H9 (cell line): ENCODE data around the gene KCNA3. TPM values are rescaled to one million over a fixed set of nuclear protein-coding genes. Genes with fewer than 3 reads are reported as not detected.

Experiments used
- DNase-seq: peaks from one replicate; pipeline ENCODE4 v3.0.0-alpha.2; 2017
- H2AFZ ChIP-seq: one replicate; pipeline ENCODE4 v1.6.1; 2013; ENCODE audit warnings: mild to moderate bottlenecking, low read length, control low read depth, moderate library complexity
- H2AK5ac ChIP-seq: 2 replicates; pipeline ENCODE4 v1.6.1; 2013; ENCODE audit warnings: low read length, control low read depth, mixed read lengths; ENCODE audit not compliant: insufficient read length
- H2BK120ac ChIP-seq: one replicate; pipeline ENCODE4 v1.6.1; 2013; ENCODE audit warnings: low read depth, mild to moderate bottlenecking, low read length, control low read depth, inconsistent platforms; ENCODE audit not compliant: poor library complexity, severe bottlenecking
- H2BK12ac ChIP-seq: 2 replicates; pipeline ENCODE4 v1.6.1; 2013; ENCODE audit warnings: low read length, control low read depth, mixed read lengths, low read depth; ENCODE audit not compliant: insufficient read length
- H2BK15ac ChIP-seq: 2 replicates; pipeline ENCODE4 v1.6.1; 2013; ENCODE audit warnings: low read depth, low read length, control low read depth
- H2BK20ac ChIP-seq: one replicate; pipeline ENCODE4 v1.6.1; 2013; ENCODE audit warnings: low read depth, mild to moderate bottlenecking, low read length, control low read depth, inconsistent platforms; ENCODE audit not compliant: poor library complexity, severe bottlenecking
- H2BK5ac ChIP-seq: 2 replicates; pipeline ENCODE4 v1.6.1; 2013; ENCODE audit warnings: low read length, control low read depth, mixed read lengths; ENCODE audit not compliant: insufficient read length
- H3K14ac ChIP-seq: 2 replicates; pipeline ENCODE4 v1.6.1; 2013; ENCODE audit warnings: low read length, control low read depth; ENCODE audit not compliant: insufficient read depth
- H3K18ac ChIP-seq: 2 replicates; pipeline ENCODE4 v1.6.1; 2013; ENCODE audit warnings: low read depth, mild to moderate bottlenecking, mixed read lengths, low read length, control low read depth; ENCODE audit not compliant: insufficient read length
- H3K23ac ChIP-seq: 2 replicates; pipeline ENCODE4 v1.6.1; 2013; ENCODE audit warnings: low read length, control low read depth, mixed read lengths, low read depth; ENCODE audit not compliant: insufficient read length
- H3K23me2 ChIP-seq: 2 replicates; pipeline ENCODE4 v1.6.1; 2013; ENCODE audit warnings: low read depth, mild to moderate bottlenecking, mixed read lengths, low read length, control low read depth; ENCODE audit not compliant: insufficient read length, poor library complexity, severe bottlenecking
- H3K27ac ChIP-seq: 2 replicates; pipeline ENCODE4 v1.5.1; 2013; ENCODE audit warnings: low read length, control low read depth, mixed read lengths, low read depth; ENCODE audit not compliant: insufficient read length
- H3K27me3 ChIP-seq: 2 replicates; pipeline ENCODE4 v1.6.1; 2013; ENCODE audit warnings: low read length, control low read depth, inconsistent platforms; ENCODE audit not compliant: insufficient read depth
- H3K4ac ChIP-seq: 2 replicates; pipeline ENCODE4 v1.6.1; 2013; ENCODE audit warnings: low read depth, mild to moderate bottlenecking, control low read depth, inconsistent platforms, low read length, moderate library complexity
- H3K4me1 ChIP-seq: 2 replicates; pipeline ENCODE4 v1.6.1; 2013; ENCODE audit warnings: low read length, control low read depth, inconsistent platforms; ENCODE audit not compliant: insufficient read depth
- H3K4me2 ChIP-seq: 2 replicates; pipeline ENCODE4 v1.6.1; 2013; ENCODE audit warnings: low read length, control low read depth, mixed read lengths; ENCODE audit not compliant: insufficient read length, insufficient read depth
- H3K56ac ChIP-seq: 2 replicates; pipeline ENCODE4 v1.6.1; 2013; ENCODE audit warnings: low read depth, mild to moderate bottlenecking, mixed read lengths, low read length, control low read depth; ENCODE audit not compliant: insufficient read length
- H3K79me1 ChIP-seq: 2 replicates; pipeline ENCODE4 v1.6.1; 2013; ENCODE audit warnings: low read depth, mild to moderate bottlenecking, moderate library complexity, low read length, control low read depth, inconsistent platforms; ENCODE audit not compliant: insufficient read depth, poor library complexity, severe bottlenecking
- H3K79me2 ChIP-seq: 2 replicates; pipeline ENCODE4 v1.6.1; 2013; ENCODE audit warnings: low read length, control low read depth, inconsistent platforms; ENCODE audit not compliant: insufficient read depth
- H3K9ac ChIP-seq: 2 replicates; pipeline ENCODE4 v1.6.1; 2013; ENCODE audit warnings: low read length, control low read depth, mixed read lengths; ENCODE audit not compliant: insufficient read length; ENCODE audit errors: extremely low read depth
- H3K9me3 ChIP-seq: one replicate; pipeline ENCODE4 v1.6.1; 2013; ENCODE audit warnings: low read depth, low read length, inconsistent platforms; ENCODE audit not compliant: control insufficient read depth
- H3T11ph ChIP-seq: one replicate; pipeline ENCODE4 v1.6.1; 2013; ENCODE audit warnings: mild to moderate bottlenecking, low read length, control low read depth, inconsistent platforms
- H4K20me1 ChIP-seq: one replicate; pipeline ENCODE4 v1.6.1; 2013; ENCODE audit not compliant: control insufficient read depth, insufficient read length, insufficient read depth
- H4K5ac ChIP-seq: 2 replicates; pipeline ENCODE4 v1.6.1; 2013; ENCODE audit warnings: low read depth, mild to moderate bottlenecking, mixed read lengths, low read length, control low read depth; ENCODE audit not compliant: insufficient read length
- H4K8ac ChIP-seq: replicated peaks from 2 replicates; pipeline ENCODE4 v1.6.1; 2013; ENCODE audit warnings: low read length, control low read depth, mixed read lengths, low read depth; ENCODE audit not compliant: insufficient read length
- H4K91ac ChIP-seq: 2 replicates; pipeline ENCODE4 v1.6.1; 2013; ENCODE audit warnings: low read depth, mild to moderate bottlenecking, moderate library complexity, mixed read lengths, low read length, control low read depth; ENCODE audit not compliant: insufficient read length
- H3K27ac Mint-ChIP-seq, 3 experiments: 2 replicates in 2 of 3; 3 replicates in 1 of 3; pipeline ENCODE4 v1.8.0; 2020 to 2021; ENCODE audit warnings: mixed read lengths in 3 of 3, mild to moderate bottlenecking in 1 of 3, moderate library complexity in 1 of 3
- H3K27me3 Mint-ChIP-seq: 2 replicates; pipeline ENCODE4 v1.8.0; 2021; ENCODE audit warnings: low read depth, mild to moderate bottlenecking, moderate library complexity, mixed read lengths
- H3K36me3 Mint-ChIP-seq, 3 experiments: 2 replicates in 2 of 3; 3 replicates in 1 of 3; pipeline ENCODE4 v1.8.0; 2020 to 2021; ENCODE audit warnings: low read depth in 3 of 3, mixed read lengths in 3 of 3; ENCODE audit not compliant: insufficient read depth in 1 of 3
- H3K4me1 Mint-ChIP-seq, 2 experiments: 2 replicates each; pipeline ENCODE4 v1.8.0; 2020; ENCODE audit warnings: mixed read lengths in 2 of 2
- H3K4me3 Mint-ChIP-seq, 2 experiments: 2 replicates in 1 of 2; 3 replicates in 1 of 2; pipeline ENCODE4 v1.8.0; 2020 to 2021; ENCODE audit warnings: mild to moderate bottlenecking in 2 of 2, mixed read lengths in 2 of 2, moderate library complexity in 1 of 2
- H3K9me3 Mint-ChIP-seq, 2 experiments: 2 replicates in 1 of 2; 3 replicates in 1 of 2; pipeline ENCODE4 v1.8.0; 2020; ENCODE audit warnings: mild to moderate bottlenecking in 2 of 2, mixed read lengths in 2 of 2, moderate library complexity in 1 of 2
- CTCF ChIP-seq: fragments of 200-600 bp; sonication (generic); conservative IDR thresholded peaks from 3 replicates; pipeline ENCODE4 v1.8.0; 2021; ENCODE audit warnings: antibody characterized with exemption, mild to moderate bottlenecking
- WGBS: extraction: QIAGEN DNeasy Blood & Tissue Kit; methylation state at CpG from one replicate; pipeline ENCODE4 v1.1.7; 2013; ENCODE audit warnings: missing lambda C conversion rate, low lambda C conversion rate, mixed read lengths; ENCODE audit not compliant: insufficient read length; ENCODE audit errors: extremely low coverage; 5-methylcytosine and 5-hydroxymethylcytosine counted together
- total RNA-seq: library from RNA; stranded (reverse); gene quantifications from 2 replicates; pipeline ENCODE4 v1.2.1, GENCODE V29; 2021

Gene KCNA3
- total RNA-seq, 1 experiment from 2014 or later = 0.92 TPM

- 100% methylated on average over 1 of the region's 6 CpGs for WGBS
- H3K79me1 ChIP-seq = no peaks in the 10 kb centered on the region
- no peaks in the 10 kb centered on the region for H3K4me1 Mint-ChIP-seq
- no peak for DNase-seq
- H3K27me3 Mint-ChIP-seq = peaks cover 12% of the 10 kb centered on the region
- no peaks in the 10 kb centered on the region for H3K36me3 Mint-ChIP-seq
- no peak overlapping the region for H3K23ac ChIP-seq
- no peak overlapping the region for H2AFZ ChIP-seq
- H3K79me2 ChIP-seq = no peaks in the 10 kb centered on the region
- no peak overlapping the region for H2BK15ac ChIP-seq
- H2AK5ac ChIP-seq = no peak overlapping the region
- no peaks in the 10 kb centered on the region for H3K9me3 Mint-ChIP-seq
- TF ChIP-seq CTCF = no peak
- no peaks in the 10 kb centered on the region for H4K20me1 ChIP-seq
- no peak overlapping the region for H4K5ac ChIP-seq
- no peak overlapping the region for H3K4me3 Mint-ChIP-seq
- no peaks in the 10 kb centered on the region for H3K9me3 ChIP-seq
- H3K4me1 ChIP-seq = no peaks in the 10 kb centered on the region
- H2BK120ac ChIP-seq = no peak overlapping the region
- H2BK20ac ChIP-seq = no peak overlapping the region
- no peak overlapping the region for H3K27ac Mint-ChIP-seq
- H3K4ac ChIP-seq = no peak overlapping the region
- no peak overlapping the region for H3K18ac ChIP-seq
- no peak overlapping the region for H4K8ac ChIP-seq
- no peak overlapping the region for H2BK5ac ChIP-seq
- H3K4me2 ChIP-seq = no peak overlapping the region
- no peak overlapping the region for H3K9ac ChIP-seq
- H3K56ac ChIP-seq = no peak overlapping the region
- H3K27ac ChIP-seq = no peak overlapping the region
- H3K14ac ChIP-seq = no peak overlapping the region
- no peak overlapping the region for H4K91ac ChIP-seq
- H2BK12ac ChIP-seq = no peak overlapping the region
- H3K23me2 ChIP-seq = no peaks in the 10 kb centered on the region
- H3K27me3 ChIP-seq = no peaks in the 10 kb centered on the region
- no peak overlapping the region for H3T11ph ChIP-seq
Observed at GRCh38 chr1:110631836-110632620, 42.7 kb downstream of the KCNA3 start.
